HL-60/S4 (cell line): Measurements from ENCODE around the gene INTS11.

Experiments used
- in situ Hi-C: fragments of 300-500 bp; cut with MboI; formaldehyde crosslinking; loops from 2 replicates; pipeline ENCODE4 v1.14.3; 2022; ENCODE audit warnings: low sequenced_read_pairs

INTS11 gene

GRCh38 chr1:1272341-1273208 is 51.9 kb downstream of the INTS11 start:
- in situ Hi-C loops = no loop called here

GRCh38 chr1:1270813-1271212 is 53.6 kb downstream of the INTS11 start:
- in situ Hi-C loops = no loop called here

- in situ Hi-C loops = no loop called here
These were observed 56.2 kb downstream of the INTS11 start for GRCh38 chr1:1268284-1268682.

- in situ Hi-C loops = no loop called here
These were observed 56.8 kb downstream of the INTS11 start for GRCh38 chr1:1267488-1268283.

GRCh38 chr1:1264868-1265272 is 59.6 kb downstream of the INTS11 start:
- in situ Hi-C loops = no loop called here

GRCh38 chr1:1264026-1264425 is 60.4 kb downstream of the INTS11 start:
- in situ Hi-C loops = no loop called here

- in situ Hi-C loops = no loop called here
These were observed 61.7 kb downstream of the INTS11 start for GRCh38 chr1:1262758-1263157.

GRCh38 chr1:1262071-1262470 is 62.4 kb downstream of the INTS11 start:
- in situ Hi-C loops = no loop called here
